Esophagus muscularis mucosa (tissue), 4 donors: ENCODE data around the gene DHRS3.

ENCODE experiments used
- CTCF ChIP-seq, 3 experiments: fragments of 200-600 bp in 2 of 3; fragments of 450-650 bp in 1 of 3; sonication (generic) in 2 of 3; IDR thresholded peaks; one replicate each; pipeline ENCODE4 v1.5.1; 2017 to 2019; ENCODE audit warnings: antibody characterized with exemption in 3 of 3, mild to moderate bottlenecking in 2 of 3, moderate library complexity in 1 of 3
- EP300 ChIP-seq: sonication (generic); formaldehyde crosslinking; IDR thresholded peaks from one replicate; pipeline ENCODE4 v1.6.1; 2017; ENCODE audit warnings: antibody characterized with exemption
- POLR2A ChIP-seq: fragments of 450-650 bp; IDR thresholded peaks from one replicate; pipeline ENCODE4 v1.6.1; 2017; ENCODE audit warnings: antibody characterized with exemption, moderate library complexity, mild to moderate bottlenecking, low read depth
- POLR2AphosphoS5 ChIP-seq, 2 donors: sonication (generic); formaldehyde crosslinking; IDR thresholded peaks; one replicate each; pipeline ENCODE4 v1.6.1; 2017; ENCODE audit warnings: antibody characterized with exemption in 2 of 2

- TF ChIP-seq CTCF (IDR thresholded peaks at IDR 0.05) (no peak), POLR2AphosphoS5 (IDR thresholded peaks at IDR 0.05) (no peak), EP300 (no peak), POLR2A (no peak)
Measured at GRCh38 chr1:12543740-12544154, 74.3 kb downstream of the DHRS3 start.
